Keratinocyte (primary cell): ENCODE measurements around the gene ECEL1. TPM values are rescaled to one million over a fixed set of nuclear protein-coding genes. Genes with fewer than 3 reads are reported as not detected.
"Not testable (repeated sequence)": the region's sequence is repeated elsewhere in the genome, so short reads cannot be mapped to it uniquely, and the experiment has no call there.

ENCODE experiments used
- DNase-seq: peaks from one replicate; pipeline ENCODE4 v3.0.0-alpha.2; 2011; ENCODE audit warnings: low read depth, missing footprints, low spot score
- FAIRE-seq: peaks from 2 replicates; lab custom pipeline; 2011; peaks lifted over from hg19 to GRCh38; lab: Jason Lieb, UNC
- H2AFZ ChIP-seq: 2 replicates; pipeline ENCODE4 v1.6.0; 2012; ENCODE audit warnings: low read length, control low read depth, inconsistent platforms; ENCODE audit not compliant: control insufficient read depth
- H3K27ac ChIP-seq: 2 replicates; pipeline ENCODE4 v1.5.1; 2011; ENCODE audit warnings: low read length; ENCODE audit not compliant: control insufficient read depth, insufficient read depth
- H3K27me3 ChIP-seq: 3 replicates; pipeline ENCODE4 v1.6.0; 2011; ENCODE audit warnings: low read length; ENCODE audit not compliant: control insufficient read depth, insufficient read depth; ENCODE audit errors: extremely low read depth
- H3K36me3 ChIP-seq, 2 experiments: 2 replicates in 1 of 2; 3 replicates in 1 of 2; pipeline ENCODE4 v1.5.1; 2011; ENCODE audit warnings: low read length in 2 of 2, mild to moderate bottlenecking in 1 of 2; ENCODE audit not compliant: control insufficient read depth in 2 of 2, insufficient read depth in 2 of 2; ENCODE audit errors: extremely low read depth in 1 of 2
- H3K4me1 ChIP-seq: 3 replicates; pipeline ENCODE4 v1.5.1; 2011; ENCODE audit warnings: low read length; ENCODE audit not compliant: control insufficient read depth, insufficient read depth; ENCODE audit errors: extremely low read depth
- H3K4me2 ChIP-seq: 3 replicates; pipeline ENCODE4 v1.6.0; 2011; ENCODE audit warnings: low read depth, low read length; ENCODE audit not compliant: control insufficient read depth, insufficient read depth; ENCODE audit errors: extremely low read depth
- H3K4me3 ChIP-seq, 3 experiments: fragments of 200-600 bp in 1 of 3; sonication (generic) in 1 of 3; 2 replicates in 2 of 3; 3 replicates in 1 of 3; pipeline ENCODE4 v1.5.1; 2011 to 2016; ENCODE audit warnings: low read length in 3 of 3, mild to moderate bottlenecking in 3 of 3, control low read depth in 2 of 3, inconsistent platforms in 1 of 3, low read depth in 1 of 3, mixed read lengths in 1 of 3, mixed run types in 1 of 3, moderate library complexity in 1 of 3; ENCODE audit not compliant: control insufficient read depth in 2 of 3, insufficient read depth in 2 of 3; ENCODE audit errors: extremely low read depth in 1 of 3
- H3K79me2 ChIP-seq: 2 replicates; pipeline ENCODE4 v1.6.0; 2012; ENCODE audit warnings: low read length; ENCODE audit not compliant: control insufficient read depth, insufficient read depth
- H3K9ac ChIP-seq: 3 replicates; pipeline ENCODE4 v1.6.0; 2011; ENCODE audit warnings: low read length; ENCODE audit not compliant: control insufficient read depth, insufficient read depth; ENCODE audit errors: extremely low read depth
- H3K9me1 ChIP-seq: 3 replicates; pipeline ENCODE4 v1.6.0; 2011; ENCODE audit warnings: low read length; ENCODE audit not compliant: control insufficient read depth, insufficient read depth; ENCODE audit errors: extremely low read depth
- H3K9me3 ChIP-seq: 2 replicates; pipeline ENCODE4 v1.5.1; 2012; ENCODE audit warnings: low read depth, low read length; ENCODE audit not compliant: control insufficient read depth
- H4K20me1 ChIP-seq: 3 replicates; pipeline ENCODE4 v1.6.0; 2011; ENCODE audit warnings: low read length; ENCODE audit not compliant: control insufficient read depth, insufficient read depth; ENCODE audit errors: extremely low read depth
- CTCF ChIP-seq, 3 experiments: IDR thresholded peaks in 1 of 3; conservative IDR thresholded peaks in 1 of 3; optimal IDR thresholded peaks in 1 of 3; 2 replicates in 2 of 3; 3 replicates in 1 of 3; pipeline versions ENCODE3 to v1.5.1; 2011; ENCODE audit warnings: low read length in 3 of 3, mild to moderate bottlenecking in 3 of 3, moderate library complexity in 2 of 3, control low read depth in 1 of 3, inconsistent platforms in 1 of 3; ENCODE audit not compliant: insufficient read depth in 2 of 3; ENCODE audit errors: extremely low read depth in 1 of 3
- EZH2 ChIP-seq: IDR thresholded peaks from one replicate; pipeline ENCODE4 v1.6.1; 2012; ENCODE audit warnings: inconsistent platforms, mild to moderate bottlenecking, low read length, moderate library complexity
- dilution Hi-C: fragments of 300-500 bp; cut with MboI; formaldehyde crosslinking; loops from one replicate; pipeline ENCODE4 v1.7.0; 2020; ENCODE audit warnings: low sequenced_read_pairs; ENCODE audit not compliant: extremely low pct_ligation_motif_present
- polyA plus RNA-seq, 5 experiments: library from polyadenylated mRNA; depleted of rRNA in 3 of 5; stranded (reverse) in 3 of 5; stranded (forward) in 1 of 5; unstranded in 1 of 5; fragments of >200 nt; gene quantifications; 1 replicate in 1 of 5; 2 replicates in 3 of 5; 3 replicates in 1 of 5; pipeline versions ENCODE4 v1.2.1 to v1.2.3, GENCODE V29; 2011 to 2012; ENCODE audit warnings: missing spikeins in 2 of 5, low read depth in 1 of 5, low replicate concordance in 1 of 5

Gene ECEL1
- polyA plus RNA-seq, 1 donor (not counting 4 experiments of a cell fraction or from before 2014, with no cell fraction given), result not detected

- not testable (repeated sequence) for H3K9ac ChIP-seq, H3K36me3 ChIP-seq, H3K9me3 ChIP-seq, H3K4me1 ChIP-seq, H3K4me3 ChIP-seq, H4K20me1 ChIP-seq, FAIRE-seq, H3K27me3 ChIP-seq, H2AFZ ChIP-seq, DNase-seq, H3K4me2 ChIP-seq, H3K79me2 ChIP-seq, H3K9me1 ChIP-seq, H3K27ac ChIP-seq
- dilution Hi-C loops, result loop anchor here (25.0 kb wide), 1 partner anchor 555 kb away; no protein-coding TSS in a partner anchor
Observed at GRCh38 chr2:232441922-232442321, 45.7 kb downstream of the ECEL1 start.

- Histone ChIP-seq H3K9me1 (no peaks in the 10 kb centered on the region), H3K4me1 (no peaks in the 10 kb centered on the region), H3K36me3 (no peaks in the 10 kb centered on the region), H3K4me2 (no peak overlapping the region), H3K27ac (no peak overlapping the region), H3K9ac (no peak overlapping the region), H3K79me2 (no peaks in the 10 kb centered on the region), H3K9me3 (no peaks in the 10 kb centered on the region), H3K27me3 (peaks cover 3% of the 10 kb centered on the region), H2AFZ (no peak overlapping the region), H3K4me3 (no peak overlapping the region), H4K20me1 (no peaks in the 10 kb centered on the region)
- dilution Hi-C loops, result loop anchor here (25.0 kb wide), 1 partner anchor 554 kb away; no protein-coding TSS in a partner anchor
- no peak for DNase-seq
- FAIRE-seq, result no peak
- TF ChIP-seq EZH2 (no peak), CTCF (optimal IDR thresholded peaks at IDR 0.05 in 1 of 3, IDR thresholded peaks at IDR 0.05 in 1 of 3, conservative IDR thresholded peaks at IDR 0.05 in 1 of 3; ENCODE audit: extremely low read depth in 1 of 3, insufficient read depth in 2 of 3, low read length in 3 of 3) (no peak)
Observed at GRCh38 chr2:232441147-232441651, 46.4 kb downstream of the ECEL1 start.
